Neural cell (in vitro differentiated cells): ENCODE measurements around the gene EPS8. TPM values are rescaled to one million over a fixed set of nuclear protein-coding genes. Genes with fewer than 3 reads are reported as not detected.

ENCODE experiments used
- H2AFZ ChIP-seq: fragments of 200-600, 300-800 bp; sonication (generic), shearing (Covaris generic); 2 replicates; pipeline ENCODE4 v1.6.0; 2014; ENCODE audit warnings: low read depth, mild to moderate bottlenecking, antibody characterized with exemption, low read length, moderate library complexity
- H3F3A ChIP-seq: fragments of 200-600 bp; shearing (Covaris generic); 2 replicates; pipeline ENCODE4 v1.6.1; 2016; ENCODE audit warnings: mild to moderate bottlenecking, moderate library complexity, mixed read lengths, antibody characterized with exemption, low read length; ENCODE audit not compliant: insufficient read depth, poor library complexity, severe bottlenecking
- H3K27ac ChIP-seq: fragments of 200-600, 300-800 bp; sonication (generic), shearing (Covaris generic); 2 replicates; pipeline ENCODE4 v1.5.1; 2014; ENCODE audit warnings: mild to moderate bottlenecking, low read length, moderate library complexity
- H3K27me3 ChIP-seq: fragments of 300-800, 200-600 bp; sonication (generic), shearing (Covaris generic); 2 replicates; pipeline ENCODE4 v1.6.0; 2014; ENCODE audit warnings: mild to moderate bottlenecking, low read depth, low read length, moderate library complexity; ENCODE audit not compliant: insufficient read depth
- H3K36me3 ChIP-seq: fragments of 300-800, 200-600 bp; sonication (generic), shearing (Covaris generic); 2 replicates; pipeline ENCODE4 v1.5.1; 2014; ENCODE audit warnings: mild to moderate bottlenecking, antibody characterized with exemption, low read length, moderate library complexity; ENCODE audit not compliant: insufficient read depth
- H3K4me2 ChIP-seq: fragments of 300-800, 200-600 bp; sonication (generic), shearing (Covaris generic); 2 replicates; pipeline ENCODE4 v1.6.0; 2014; ENCODE audit warnings: mild to moderate bottlenecking, low read length
- H3K4me3 ChIP-seq: fragments of 300-800, 200-600 bp; sonication (generic), shearing (Covaris generic); 2 replicates; pipeline ENCODE4 v1.5.1; 2014; ENCODE audit warnings: mild to moderate bottlenecking, low read length, moderate library complexity
- H3K79me2 ChIP-seq: fragments of 200-600 bp; shearing (Covaris generic); replicated peaks from 2 replicates; pipeline ENCODE4 v1.6.0; 2014; ENCODE audit warnings: mild to moderate bottlenecking, low read length, moderate library complexity; ENCODE audit not compliant: insufficient read depth
- H3K9ac ChIP-seq: fragments of 300-800, 200-600 bp; sonication (generic), shearing (Covaris generic); 2 replicates; pipeline ENCODE4 v1.6.1; 2016; ENCODE audit warnings: mild to moderate bottlenecking, low read length, mixed read lengths
- H3K9me2 ChIP-seq: fragments of 200-600 bp; shearing (Covaris generic); 2 replicates; pipeline ENCODE4 v1.6.1; 2016; ENCODE audit warnings: mild to moderate bottlenecking, low read length, mixed read lengths; ENCODE audit not compliant: insufficient read depth
- H3K9me3 ChIP-seq: fragments of 200-600, 300-800 bp; sonication (generic), shearing (Covaris generic); 2 replicates; pipeline ENCODE4 v1.6.1; 2016; ENCODE audit warnings: mild to moderate bottlenecking, mixed run types, low read length, moderate library complexity, mixed read lengths
- H4K20me1 ChIP-seq: fragments of 200-600 bp; shearing (Covaris generic); 2 replicates; pipeline ENCODE4 v1.6.1; 2016; ENCODE audit warnings: mild to moderate bottlenecking, mixed run types; ENCODE audit not compliant: insufficient read depth
- EP300 ChIP-seq: fragments of 450-650 bp; conservative IDR thresholded peaks from 2 replicates; pipeline ENCODE4 v1.6.1; 2014; ENCODE audit warnings: antibody characterized with exemption, mild to moderate bottlenecking, moderate library complexity; ENCODE audit not compliant: poor library complexity, severe bottlenecking
- EZH2 ChIP-seq: fragments of 200-600, 300-800 bp; shearing (Covaris generic), sonication (generic); IDR thresholded peaks from 2 replicates; pipeline ENCODE4 v1.6.1; 2014; ENCODE audit warnings: antibody characterized with exemption, low read length, borderline replicate concordance, mild to moderate bottlenecking; ENCODE audit not compliant: insufficient read depth, poor library complexity, severe bottlenecking
- MXI1 ChIP-seq: fragments of 450-650 bp; conservative IDR thresholded peaks from 2 replicates; pipeline ENCODE4 v1.6.1; 2014; ENCODE audit warnings: antibody characterized with exemption, mild to moderate bottlenecking; ENCODE audit not compliant: poor library complexity, severe bottlenecking
- POLR2AphosphoS5 ChIP-seq: IDR thresholded peaks from 2 replicates; pipeline ENCODE4 v1.6.1; 2012
- RAD21 ChIP-seq: fragments of 450-650 bp; conservative IDR thresholded peaks from 2 replicates; pipeline ENCODE4 v1.6.1; 2014; ENCODE audit warnings: antibody characterized with exemption, mild to moderate bottlenecking, moderate library complexity
- SMC3 ChIP-seq: fragments of 450-650 bp; conservative IDR thresholded peaks from 2 replicates; pipeline ENCODE4 v1.6.1; 2014; ENCODE audit warnings: antibody characterized with exemption, mild to moderate bottlenecking, moderate library complexity; ENCODE audit not compliant: poor library complexity
- TAF1 ChIP-seq: IDR thresholded peaks from 2 replicates; pipeline ENCODE4 v1.6.1; 2012; ENCODE audit warnings: low read depth
- polyA plus RNA-seq: library from polyadenylated mRNA; depleted of rRNA; stranded (reverse); fragments of >200 nt; gene quantifications from 2 replicates; pipeline ENCODE4 v1.2.3, GENCODE V29; 2014
- TF ChIP-seq, protein P1 (sequence below): IDR thresholded peaks from 2 replicates; pipeline ENCODE4 v1.6.1; 2012; ENCODE audit warnings: borderline replicate concordance
- TF ChIP-seq, protein P2 (sequence below): fragments of 450-650 bp; IDR thresholded peaks from 2 replicates; pipeline ENCODE4 v1.5.1; 2014; ENCODE audit warnings: antibody characterized with exemption, mild to moderate bottlenecking, moderate library complexity; ENCODE audit not compliant: poor library complexity, severe bottlenecking

The EPS8 gene
- polyA plus RNA-seq, 1 donor from 2014 or later: 12.2 TPM

DNA sequence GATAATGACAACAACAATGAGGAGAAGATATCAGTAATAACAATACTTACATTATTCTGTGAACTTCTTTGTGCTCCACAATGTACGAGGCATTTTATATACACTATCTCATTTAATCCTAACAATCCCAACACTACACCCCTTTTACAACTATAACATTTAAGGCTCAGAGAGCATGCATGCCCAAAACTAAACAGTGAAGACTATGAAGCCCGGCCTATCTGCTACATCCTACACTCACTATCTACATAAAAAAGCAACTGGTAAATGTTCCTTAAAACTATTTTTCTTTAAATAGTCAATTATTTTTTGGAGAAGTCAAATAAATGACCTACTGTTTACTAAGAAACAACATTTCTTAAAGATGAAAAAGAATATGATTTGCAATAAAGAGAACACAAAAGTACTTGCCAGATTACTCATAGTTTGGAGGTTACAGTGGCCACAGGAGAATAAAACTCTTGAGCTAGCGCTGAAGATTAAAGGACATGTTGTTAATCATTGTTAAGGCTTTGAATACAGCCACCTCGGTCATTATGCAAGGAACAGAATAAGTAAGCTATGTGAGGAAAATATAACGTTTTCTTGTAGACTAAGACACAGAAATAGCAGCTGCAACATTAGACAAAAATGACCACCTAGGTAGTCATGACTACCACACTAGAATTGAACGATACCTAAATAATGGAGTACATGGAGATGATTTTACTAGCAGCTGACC lies 56.7 kb downstream of the EPS8 start:
- Histone ChIP-seq H3K79me2 (no peaks in the 10 kb centered on the region), H3K27me3 (no peaks in the 10 kb centered on the region), H3K9me2 (no peaks in the 10 kb centered on the region), H3K36me3 (no peaks in the 10 kb centered on the region), H3K9ac (no peak overlapping the region), H3K4me3 (no peak overlapping the region), H3F3A (no peaks in the 10 kb centered on the region), H3K9me3 (no peaks in the 10 kb centered on the region), H2AFZ (no peak overlapping the region), H3K27ac (no peak overlapping the region), H3K4me2 (no peak overlapping the region), H4K20me1 (no peaks in the 10 kb centered on the region)
- TF ChIP-seq, protein P1, sequence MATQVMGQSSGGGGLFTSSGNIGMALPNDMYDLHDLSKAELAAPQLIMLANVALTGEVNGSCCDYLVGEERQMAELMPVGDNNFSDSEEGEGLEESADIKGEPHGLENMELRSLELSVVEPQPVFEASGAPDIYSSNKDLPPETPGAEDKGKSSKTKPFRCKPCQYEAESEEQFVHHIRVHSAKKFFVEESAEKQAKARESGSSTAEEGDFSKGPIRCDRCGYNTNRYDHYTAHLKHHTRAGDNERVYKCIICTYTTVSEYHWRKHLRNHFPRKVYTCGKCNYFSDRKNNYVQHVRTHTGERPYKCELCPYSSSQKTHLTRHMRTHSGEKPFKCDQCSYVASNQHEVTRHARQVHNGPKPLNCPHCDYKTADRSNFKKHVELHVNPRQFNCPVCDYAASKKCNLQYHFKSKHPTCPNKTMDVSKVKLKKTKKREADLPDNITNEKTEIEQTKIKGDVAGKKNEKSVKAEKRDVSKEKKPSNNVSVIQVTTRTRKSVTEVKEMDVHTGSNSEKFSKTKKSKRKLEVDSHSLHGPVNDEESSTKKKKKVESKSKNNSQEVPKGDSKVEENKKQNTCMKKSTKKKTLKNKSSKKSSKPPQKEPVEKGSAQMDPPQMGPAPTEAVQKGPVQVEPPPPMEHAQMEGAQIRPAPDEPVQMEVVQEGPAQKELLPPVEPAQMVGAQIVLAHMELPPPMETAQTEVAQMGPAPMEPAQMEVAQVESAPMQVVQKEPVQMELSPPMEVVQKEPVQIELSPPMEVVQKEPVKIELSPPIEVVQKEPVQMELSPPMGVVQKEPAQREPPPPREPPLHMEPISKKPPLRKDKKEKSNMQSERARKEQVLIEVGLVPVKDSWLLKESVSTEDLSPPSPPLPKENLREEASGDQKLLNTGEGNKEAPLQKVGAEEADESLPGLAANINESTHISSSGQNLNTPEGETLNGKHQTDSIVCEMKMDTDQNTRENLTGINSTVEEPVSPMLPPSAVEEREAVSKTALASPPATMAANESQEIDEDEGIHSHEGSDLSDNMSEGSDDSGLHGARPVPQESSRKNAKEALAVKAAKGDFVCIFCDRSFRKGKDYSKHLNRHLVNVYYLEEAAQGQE: no peak
- TF ChIP-seq EZH2 (no peak), EP300 (no peak), POLR2AphosphoS5 (no peak), MXI1 (no peak), SMC3 (no peak), RAD21 (no peak), TAF1 (no peak)
- TF ChIP-seq, protein P2, sequence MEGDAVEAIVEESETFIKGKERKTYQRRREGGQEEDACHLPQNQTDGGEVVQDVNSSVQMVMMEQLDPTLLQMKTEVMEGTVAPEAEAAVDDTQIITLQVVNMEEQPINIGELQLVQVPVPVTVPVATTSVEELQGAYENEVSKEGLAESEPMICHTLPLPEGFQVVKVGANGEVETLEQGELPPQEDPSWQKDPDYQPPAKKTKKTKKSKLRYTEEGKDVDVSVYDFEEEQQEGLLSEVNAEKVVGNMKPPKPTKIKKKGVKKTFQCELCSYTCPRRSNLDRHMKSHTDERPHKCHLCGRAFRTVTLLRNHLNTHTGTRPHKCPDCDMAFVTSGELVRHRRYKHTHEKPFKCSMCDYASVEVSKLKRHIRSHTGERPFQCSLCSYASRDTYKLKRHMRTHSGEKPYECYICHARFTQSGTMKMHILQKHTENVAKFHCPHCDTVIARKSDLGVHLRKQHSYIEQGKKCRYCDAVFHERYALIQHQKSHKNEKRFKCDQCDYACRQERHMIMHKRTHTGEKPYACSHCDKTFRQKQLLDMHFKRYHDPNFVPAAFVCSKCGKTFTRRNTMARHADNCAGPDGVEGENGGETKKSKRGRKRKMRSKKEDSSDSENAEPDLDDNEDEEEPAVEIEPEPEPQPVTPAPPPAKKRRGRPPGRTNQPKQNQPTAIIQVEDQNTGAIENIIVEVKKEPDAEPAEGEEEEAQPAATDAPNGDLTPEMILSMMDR: no peak

DNA sequence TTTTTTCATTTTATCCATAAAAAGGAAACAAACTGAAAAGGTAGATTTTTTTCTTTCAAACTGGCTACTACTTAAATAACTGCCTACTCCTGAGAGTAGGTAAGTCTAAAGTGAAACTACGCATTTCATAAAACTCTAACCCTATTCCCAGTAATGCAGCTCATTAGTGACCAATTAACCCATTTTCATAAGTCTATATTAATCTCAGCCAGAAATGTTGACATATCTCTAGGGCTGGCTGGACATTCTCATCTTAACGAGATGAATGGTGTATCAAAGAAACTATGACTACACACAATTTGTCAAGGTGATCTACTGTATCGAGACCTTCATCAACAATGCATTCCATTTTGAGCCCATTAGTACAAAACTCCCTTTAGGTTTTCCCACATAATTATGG lies 57.2 kb downstream of the EPS8 start:
- H3F3A ChIP-seq: no peaks in the 10 kb centered on the region
- no peak overlapping the region for H3K9ac ChIP-seq
- no peaks in the 10 kb centered on the region for H3K36me3 ChIP-seq
- no peak for TF ChIP-seq MXI1
- TF ChIP-seq SMC3: no peak
- TF ChIP-seq EZH2: no peak
- TF ChIP-seq, protein P2: no peak
- no peak for TF ChIP-seq EP300
- no peak for TF ChIP-seq RAD21
- TF ChIP-seq, protein P1: no peak
- TF ChIP-seq TAF1: no peak
- no peak for TF ChIP-seq POLR2AphosphoS5
- H2AFZ ChIP-seq: no peak overlapping the region
- H3K79me2 ChIP-seq: no peaks in the 10 kb centered on the region
- no peaks in the 10 kb centered on the region for H3K27me3 ChIP-seq
- H3K9me2 ChIP-seq: no peaks in the 10 kb centered on the region
- no peak overlapping the region for H3K4me3 ChIP-seq
- no peak overlapping the region for H3K27ac ChIP-seq
- no peak overlapping the region for H3K4me2 ChIP-seq
- H4K20me1 ChIP-seq: no peaks in the 10 kb centered on the region
- no peaks in the 10 kb centered on the region for H3K9me3 ChIP-seq
